ENCODE results near the gene ALG14.

- TF ChIP-seq TCF7L2 (IDR thresholded peaks at IDR 0.05; ENCODE audit: borderline replicate concordance, extremely low read depth, insufficient read depth, insufficient read length) (no peak), EZH2 (IDR thresholded peaks at IDR 0.05) (no peak), JUND (IDR thresholded peaks at IDR 0.05) (no peak)
- TF ChIP-seq, protein P1, sequence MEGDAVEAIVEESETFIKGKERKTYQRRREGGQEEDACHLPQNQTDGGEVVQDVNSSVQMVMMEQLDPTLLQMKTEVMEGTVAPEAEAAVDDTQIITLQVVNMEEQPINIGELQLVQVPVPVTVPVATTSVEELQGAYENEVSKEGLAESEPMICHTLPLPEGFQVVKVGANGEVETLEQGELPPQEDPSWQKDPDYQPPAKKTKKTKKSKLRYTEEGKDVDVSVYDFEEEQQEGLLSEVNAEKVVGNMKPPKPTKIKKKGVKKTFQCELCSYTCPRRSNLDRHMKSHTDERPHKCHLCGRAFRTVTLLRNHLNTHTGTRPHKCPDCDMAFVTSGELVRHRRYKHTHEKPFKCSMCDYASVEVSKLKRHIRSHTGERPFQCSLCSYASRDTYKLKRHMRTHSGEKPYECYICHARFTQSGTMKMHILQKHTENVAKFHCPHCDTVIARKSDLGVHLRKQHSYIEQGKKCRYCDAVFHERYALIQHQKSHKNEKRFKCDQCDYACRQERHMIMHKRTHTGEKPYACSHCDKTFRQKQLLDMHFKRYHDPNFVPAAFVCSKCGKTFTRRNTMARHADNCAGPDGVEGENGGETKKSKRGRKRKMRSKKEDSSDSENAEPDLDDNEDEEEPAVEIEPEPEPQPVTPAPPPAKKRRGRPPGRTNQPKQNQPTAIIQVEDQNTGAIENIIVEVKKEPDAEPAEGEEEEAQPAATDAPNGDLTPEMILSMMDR (IDR thresholded peaks at IDR 0.05 in 2 of 3, conservative IDR thresholded peaks at IDR 0.05 in 1 of 3; ENCODE audit: borderline replicate concordance in 1 of 3, insufficient read depth in 1 of 3, low read depth in 2 of 3, low read length in 2 of 3), result no peak
Measured at GRCh38 chr1:94963864-94964263, 108.9 kb downstream of the ALG14 start.

Data from HCT116 (cell line).